H9 (cell line): ENCODE measurements around the gene TAS2R40. TPM values are rescaled to one million over a fixed set of nuclear protein-coding genes. Genes with fewer than 3 reads are reported as not detected.

ENCODE experiments used
- DNase-seq: peaks from one replicate; pipeline ENCODE4 v3.0.0-alpha.2; 2017
- H2AFZ ChIP-seq: one replicate; pipeline ENCODE4 v1.6.1; 2013; ENCODE audit warnings: mild to moderate bottlenecking, low read length, control low read depth, moderate library complexity
- H2AK5ac ChIP-seq: 2 replicates; pipeline ENCODE4 v1.6.1; 2013; ENCODE audit warnings: low read length, control low read depth, mixed read lengths; ENCODE audit not compliant: insufficient read length
- H2BK120ac ChIP-seq: one replicate; pipeline ENCODE4 v1.6.1; 2013; ENCODE audit warnings: low read depth, mild to moderate bottlenecking, low read length, control low read depth, inconsistent platforms; ENCODE audit not compliant: poor library complexity, severe bottlenecking
- H2BK12ac ChIP-seq: 2 replicates; pipeline ENCODE4 v1.6.1; 2013; ENCODE audit warnings: low read length, control low read depth, mixed read lengths, low read depth; ENCODE audit not compliant: insufficient read length
- H2BK15ac ChIP-seq: 2 replicates; pipeline ENCODE4 v1.6.1; 2013; ENCODE audit warnings: low read depth, low read length, control low read depth
- H2BK20ac ChIP-seq: one replicate; pipeline ENCODE4 v1.6.1; 2013; ENCODE audit warnings: low read depth, mild to moderate bottlenecking, low read length, control low read depth, inconsistent platforms; ENCODE audit not compliant: poor library complexity, severe bottlenecking
- H2BK5ac ChIP-seq: 2 replicates; pipeline ENCODE4 v1.6.1; 2013; ENCODE audit warnings: low read length, control low read depth, mixed read lengths; ENCODE audit not compliant: insufficient read length
- H3K14ac ChIP-seq: 2 replicates; pipeline ENCODE4 v1.6.1; 2013; ENCODE audit warnings: low read length, control low read depth; ENCODE audit not compliant: insufficient read depth
- H3K18ac ChIP-seq: 2 replicates; pipeline ENCODE4 v1.6.1; 2013; ENCODE audit warnings: low read depth, mild to moderate bottlenecking, mixed read lengths, low read length, control low read depth; ENCODE audit not compliant: insufficient read length
- H3K23ac ChIP-seq: 2 replicates; pipeline ENCODE4 v1.6.1; 2013; ENCODE audit warnings: low read length, control low read depth, mixed read lengths, low read depth; ENCODE audit not compliant: insufficient read length
- H3K23me2 ChIP-seq: 2 replicates; pipeline ENCODE4 v1.6.1; 2013; ENCODE audit warnings: low read depth, mild to moderate bottlenecking, mixed read lengths, low read length, control low read depth; ENCODE audit not compliant: insufficient read length, poor library complexity, severe bottlenecking
- H3K27ac ChIP-seq: 2 replicates; pipeline ENCODE4 v1.5.1; 2013; ENCODE audit warnings: low read length, control low read depth, mixed read lengths, low read depth; ENCODE audit not compliant: insufficient read length
- H3K27me3 ChIP-seq: 2 replicates; pipeline ENCODE4 v1.6.1; 2013; ENCODE audit warnings: low read length, control low read depth, inconsistent platforms; ENCODE audit not compliant: insufficient read depth
- H3K4ac ChIP-seq: 2 replicates; pipeline ENCODE4 v1.6.1; 2013; ENCODE audit warnings: low read depth, mild to moderate bottlenecking, control low read depth, inconsistent platforms, low read length, moderate library complexity
- H3K4me1 ChIP-seq: 2 replicates; pipeline ENCODE4 v1.6.1; 2013; ENCODE audit warnings: low read length, control low read depth, inconsistent platforms; ENCODE audit not compliant: insufficient read depth
- H3K4me2 ChIP-seq: 2 replicates; pipeline ENCODE4 v1.6.1; 2013; ENCODE audit warnings: low read length, control low read depth, mixed read lengths; ENCODE audit not compliant: insufficient read length, insufficient read depth
- H3K56ac ChIP-seq: 2 replicates; pipeline ENCODE4 v1.6.1; 2013; ENCODE audit warnings: low read depth, mild to moderate bottlenecking, mixed read lengths, low read length, control low read depth; ENCODE audit not compliant: insufficient read length
- H3K79me1 ChIP-seq: 2 replicates; pipeline ENCODE4 v1.6.1; 2013; ENCODE audit warnings: low read depth, mild to moderate bottlenecking, moderate library complexity, low read length, control low read depth, inconsistent platforms; ENCODE audit not compliant: insufficient read depth, poor library complexity, severe bottlenecking
- H3K79me2 ChIP-seq: 2 replicates; pipeline ENCODE4 v1.6.1; 2013; ENCODE audit warnings: low read length, control low read depth, inconsistent platforms; ENCODE audit not compliant: insufficient read depth
- H3K9ac ChIP-seq: 2 replicates; pipeline ENCODE4 v1.6.1; 2013; ENCODE audit warnings: low read length, control low read depth, mixed read lengths; ENCODE audit not compliant: insufficient read length; ENCODE audit errors: extremely low read depth
- H3K9me3 ChIP-seq: one replicate; pipeline ENCODE4 v1.6.1; 2013; ENCODE audit warnings: low read depth, low read length, inconsistent platforms; ENCODE audit not compliant: control insufficient read depth
- H3T11ph ChIP-seq: one replicate; pipeline ENCODE4 v1.6.1; 2013; ENCODE audit warnings: mild to moderate bottlenecking, low read length, control low read depth, inconsistent platforms
- H4K20me1 ChIP-seq: one replicate; pipeline ENCODE4 v1.6.1; 2013; ENCODE audit not compliant: control insufficient read depth, insufficient read length, insufficient read depth
- H4K5ac ChIP-seq: 2 replicates; pipeline ENCODE4 v1.6.1; 2013; ENCODE audit warnings: low read depth, mild to moderate bottlenecking, mixed read lengths, low read length, control low read depth; ENCODE audit not compliant: insufficient read length
- H4K8ac ChIP-seq: replicated peaks from 2 replicates; pipeline ENCODE4 v1.6.1; 2013; ENCODE audit warnings: low read length, control low read depth, mixed read lengths, low read depth; ENCODE audit not compliant: insufficient read length
- H4K91ac ChIP-seq: 2 replicates; pipeline ENCODE4 v1.6.1; 2013; ENCODE audit warnings: low read depth, mild to moderate bottlenecking, moderate library complexity, mixed read lengths, low read length, control low read depth; ENCODE audit not compliant: insufficient read length
- H3K27ac Mint-ChIP-seq, 3 experiments: 2 replicates in 2 of 3; 3 replicates in 1 of 3; pipeline ENCODE4 v1.8.0; 2020 to 2021; ENCODE audit warnings: mixed read lengths in 3 of 3, mild to moderate bottlenecking in 1 of 3, moderate library complexity in 1 of 3
- H3K27me3 Mint-ChIP-seq: 2 replicates; pipeline ENCODE4 v1.8.0; 2021; ENCODE audit warnings: low read depth, mild to moderate bottlenecking, moderate library complexity, mixed read lengths
- H3K36me3 Mint-ChIP-seq, 3 experiments: 2 replicates in 2 of 3; 3 replicates in 1 of 3; pipeline ENCODE4 v1.8.0; 2020 to 2021; ENCODE audit warnings: low read depth in 3 of 3, mixed read lengths in 3 of 3; ENCODE audit not compliant: insufficient read depth in 1 of 3
- H3K4me1 Mint-ChIP-seq, 2 experiments: 2 replicates each; pipeline ENCODE4 v1.8.0; 2020; ENCODE audit warnings: mixed read lengths in 2 of 2
- H3K4me3 Mint-ChIP-seq, 2 experiments: 2 replicates in 1 of 2; 3 replicates in 1 of 2; pipeline ENCODE4 v1.8.0; 2020 to 2021; ENCODE audit warnings: mild to moderate bottlenecking in 2 of 2, mixed read lengths in 2 of 2, moderate library complexity in 1 of 2
- H3K9me3 Mint-ChIP-seq, 2 experiments: 2 replicates in 1 of 2; 3 replicates in 1 of 2; pipeline ENCODE4 v1.8.0; 2020; ENCODE audit warnings: mild to moderate bottlenecking in 2 of 2, mixed read lengths in 2 of 2, moderate library complexity in 1 of 2
- WGBS: extraction: QIAGEN DNeasy Blood & Tissue Kit; methylation state at CpG from one replicate; pipeline ENCODE4 v1.1.7; 2013; ENCODE audit warnings: missing lambda C conversion rate, low lambda C conversion rate, mixed read lengths; ENCODE audit not compliant: insufficient read length; ENCODE audit errors: extremely low coverage; 5-methylcytosine and 5-hydroxymethylcytosine counted together
- total RNA-seq: library from RNA; stranded (reverse); gene quantifications from 2 replicates; pipeline ENCODE4 v1.2.1, GENCODE V29; 2021
- TF ChIP-seq, protein P1 (sequence below): fragments of 200-600 bp; sonication (generic); conservative IDR thresholded peaks from 3 replicates; pipeline ENCODE4 v1.8.0; 2021; ENCODE audit warnings: antibody characterized with exemption, mild to moderate bottlenecking

The TAS2R40 gene
- total RNA-seq, 1 experiment from 2014 or later, result not detected

DNA sequence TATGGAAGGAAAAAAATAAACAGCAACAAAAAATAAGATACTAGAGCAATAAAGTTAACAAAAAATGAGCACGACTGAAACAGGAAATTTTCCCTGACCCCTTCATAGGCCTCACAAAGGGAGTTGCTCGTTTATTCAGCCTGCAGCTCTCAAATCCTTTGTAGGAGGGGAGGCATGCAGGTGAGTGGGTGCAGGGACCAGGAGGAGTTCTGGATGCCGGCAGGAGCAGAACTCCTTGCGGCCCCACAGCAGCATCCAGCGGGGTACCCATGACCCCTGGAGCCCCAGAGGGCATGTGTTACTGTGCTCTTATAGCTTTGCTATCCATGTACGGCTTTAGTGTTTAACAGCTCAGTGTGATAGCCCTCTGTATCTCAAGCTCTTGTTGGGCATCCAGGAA, 32.8 kb upstream of the TAS2R40 start:
- Mint-ChIP-seq H3K9me3 (no peaks in the 10 kb centered on the region), H3K4me1 (peaks cover 12 to 18% of the 10 kb centered on the region in 2 experiments), H3K27ac (no peak overlapping the region), H3K36me3 (no peaks in the 10 kb centered on the region), H3K4me3 (no peak overlapping the region), H3K27me3 (no peaks in the 10 kb centered on the region; the same call in 1 of the 2 replicates)
- no peak overlapping the region for H3K4me2 ChIP-seq
- H3K23me2 ChIP-seq, result no peaks in the 10 kb centered on the region
- TF ChIP-seq, protein P1, sequence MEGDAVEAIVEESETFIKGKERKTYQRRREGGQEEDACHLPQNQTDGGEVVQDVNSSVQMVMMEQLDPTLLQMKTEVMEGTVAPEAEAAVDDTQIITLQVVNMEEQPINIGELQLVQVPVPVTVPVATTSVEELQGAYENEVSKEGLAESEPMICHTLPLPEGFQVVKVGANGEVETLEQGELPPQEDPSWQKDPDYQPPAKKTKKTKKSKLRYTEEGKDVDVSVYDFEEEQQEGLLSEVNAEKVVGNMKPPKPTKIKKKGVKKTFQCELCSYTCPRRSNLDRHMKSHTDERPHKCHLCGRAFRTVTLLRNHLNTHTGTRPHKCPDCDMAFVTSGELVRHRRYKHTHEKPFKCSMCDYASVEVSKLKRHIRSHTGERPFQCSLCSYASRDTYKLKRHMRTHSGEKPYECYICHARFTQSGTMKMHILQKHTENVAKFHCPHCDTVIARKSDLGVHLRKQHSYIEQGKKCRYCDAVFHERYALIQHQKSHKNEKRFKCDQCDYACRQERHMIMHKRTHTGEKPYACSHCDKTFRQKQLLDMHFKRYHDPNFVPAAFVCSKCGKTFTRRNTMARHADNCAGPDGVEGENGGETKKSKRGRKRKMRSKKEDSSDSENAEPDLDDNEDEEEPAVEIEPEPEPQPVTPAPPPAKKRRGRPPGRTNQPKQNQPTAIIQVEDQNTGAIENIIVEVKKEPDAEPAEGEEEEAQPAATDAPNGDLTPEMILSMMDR, result no peak
- H3K18ac ChIP-seq, result no peak overlapping the region
- peak; percentile 40 for DNase-seq
- H2AK5ac ChIP-seq, result no peak overlapping the region
- H3K27ac ChIP-seq, result no peak overlapping the region
- no peak overlapping the region for H3K9ac ChIP-seq
- H4K8ac ChIP-seq, result no peak overlapping the region
- H3K79me1 ChIP-seq, result no peaks in the 10 kb centered on the region
- no peaks in the 10 kb centered on the region for H3K9me3 ChIP-seq
- peak overlapping the region; percentile 32 for H2AFZ ChIP-seq
- H3K56ac ChIP-seq, result no peak overlapping the region
- no peak overlapping the region for H3K23ac ChIP-seq
- no peak overlapping the region for H2BK5ac ChIP-seq
- no CpG with 5 or more reads among the region's 6 CpGs for WGBS
- no peak overlapping the region for H3K4ac ChIP-seq
- H4K5ac ChIP-seq, result no peak overlapping the region
- H4K20me1 ChIP-seq, result no peaks in the 10 kb centered on the region
- H3K79me2 ChIP-seq, result no peaks in the 10 kb centered on the region
- no peak overlapping the region for H4K91ac ChIP-seq
- no peaks in the 10 kb centered on the region for H3K27me3 ChIP-seq
- H2BK12ac ChIP-seq, result no peak overlapping the region
- H2BK120ac ChIP-seq, result no peak overlapping the region
- no peaks in the 10 kb centered on the region for H3K4me1 ChIP-seq
- no peak overlapping the region for H3T11ph ChIP-seq
- no peak overlapping the region for H3K14ac ChIP-seq
- no peak overlapping the region for H2BK20ac ChIP-seq
- H2BK15ac ChIP-seq, result no peak overlapping the region
